SW480 (cell line): ENCODE results near the gene ARHGAP15.

Source experiments
- DNase-seq: peaks from one replicate; pipeline ENCODE4 v3.0.0-alpha.2; 2016; ENCODE audit warnings: low spot score

The ARHGAP15 gene

DNA sequence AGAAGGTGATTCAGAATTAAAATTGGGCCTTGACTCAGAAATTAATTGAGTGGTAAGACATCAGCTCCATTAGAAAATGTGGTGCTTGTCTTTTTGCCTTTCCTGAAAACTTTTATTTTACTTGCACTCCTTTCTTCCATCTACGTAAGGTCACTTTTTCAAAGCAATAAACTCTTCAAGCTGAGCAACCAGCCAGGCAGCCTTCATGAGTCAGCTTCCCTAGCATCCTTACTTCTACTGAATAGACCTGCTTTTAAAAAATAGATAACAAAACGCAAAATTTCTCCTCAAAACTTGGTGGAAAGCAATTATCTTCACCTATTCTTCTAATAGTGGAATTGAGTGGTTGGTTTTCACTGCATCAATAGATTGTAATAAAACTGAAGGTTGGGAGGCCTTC lies 504.2 kb downstream of the ARHGAP15 start:
- DNase-seq = no peak

GRCh38 chr2:143635302-143635701 lies 506.1 kb downstream of the ARHGAP15 start:
- no peak for DNase-seq

GRCh38 chr2:143635936-143636335 lies 506.7 kb downstream of the ARHGAP15 start:
- DNase-seq = no peak

GRCh38 chr2:143640826-143641225 lies 511.6 kb downstream of the ARHGAP15 start:
- DNase-seq = no peak

DNA sequence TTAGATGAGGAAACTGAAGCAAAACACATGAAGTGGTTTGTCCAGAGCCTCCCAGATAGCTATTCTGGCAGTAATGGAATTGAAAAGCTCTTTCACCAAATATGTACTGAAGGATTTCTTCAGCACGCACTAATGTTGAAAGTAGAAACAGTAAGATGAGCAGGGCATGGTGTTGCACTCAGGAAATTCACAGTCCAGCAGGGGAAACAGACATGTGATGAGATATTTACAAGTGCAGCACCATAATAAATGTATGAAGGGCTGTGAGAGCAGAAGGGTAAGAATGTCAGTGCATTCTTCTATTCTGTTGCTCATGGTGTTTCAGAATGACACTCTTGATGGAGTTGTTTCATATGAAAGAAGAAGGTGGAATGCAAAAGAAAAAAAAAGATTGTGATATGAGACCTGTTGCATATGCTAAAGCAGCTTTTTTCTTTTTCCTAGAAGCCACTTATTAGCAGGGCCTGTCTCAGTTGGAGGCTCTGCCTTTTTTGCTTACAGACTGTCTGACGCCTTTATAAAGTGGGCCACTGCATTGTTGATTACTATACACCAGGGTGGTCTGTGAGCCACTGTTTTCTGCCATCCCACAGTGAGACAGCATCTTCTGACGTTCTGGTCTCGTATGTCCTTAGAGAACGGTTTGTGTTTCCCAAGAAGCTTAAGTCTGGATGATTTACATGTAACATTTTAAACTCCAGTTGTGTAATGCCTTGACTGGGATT lies 516.9 kb downstream of the ARHGAP15 start:
- no peak for DNase-seq

DNA sequence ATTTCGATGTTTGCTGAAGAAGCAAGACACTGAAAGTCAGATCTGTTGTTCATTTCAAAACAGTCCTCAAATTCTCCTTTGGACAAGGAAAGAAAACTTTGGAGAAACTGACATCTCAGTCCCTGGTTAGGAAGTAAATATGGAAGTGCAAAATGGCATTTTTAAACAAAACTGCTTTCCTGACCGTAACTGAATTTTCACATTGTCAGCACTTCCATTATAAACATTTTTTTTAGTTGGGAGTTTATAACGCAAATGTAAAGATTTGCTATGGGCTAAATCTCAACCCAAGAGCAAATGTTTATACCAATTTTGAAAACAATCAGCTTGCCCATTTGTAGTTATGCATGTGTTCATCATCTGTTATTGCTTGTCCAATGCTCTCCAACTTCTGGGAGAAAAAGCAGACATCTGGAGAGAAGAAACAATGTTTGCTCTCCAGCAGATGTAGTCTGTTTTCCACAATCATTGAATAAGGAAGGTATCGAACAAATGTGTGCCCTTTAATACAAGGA lies 520.1 kb downstream of the ARHGAP15 start:
- no peak for DNase-seq

DNA sequence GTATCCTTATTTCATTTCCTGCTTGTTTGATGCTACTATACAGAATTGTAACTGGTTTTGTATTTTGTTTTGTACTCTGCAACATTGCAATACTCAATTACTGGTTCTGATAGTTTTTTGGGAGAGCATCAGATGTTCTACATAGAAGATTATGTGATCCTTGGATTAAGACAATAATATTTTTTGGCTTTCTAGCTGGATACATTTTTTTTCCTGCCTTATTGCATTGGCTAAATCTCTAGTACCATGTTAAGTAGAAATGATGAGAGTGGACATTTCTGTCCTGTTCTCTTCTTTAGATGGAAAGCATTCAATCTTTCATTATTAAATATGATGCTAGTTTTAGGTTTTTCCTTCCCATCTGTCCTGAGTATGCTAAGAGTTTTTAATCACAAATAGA lies 523.5 kb downstream of the ARHGAP15 start:
- DNase-seq = no peak

DNA sequence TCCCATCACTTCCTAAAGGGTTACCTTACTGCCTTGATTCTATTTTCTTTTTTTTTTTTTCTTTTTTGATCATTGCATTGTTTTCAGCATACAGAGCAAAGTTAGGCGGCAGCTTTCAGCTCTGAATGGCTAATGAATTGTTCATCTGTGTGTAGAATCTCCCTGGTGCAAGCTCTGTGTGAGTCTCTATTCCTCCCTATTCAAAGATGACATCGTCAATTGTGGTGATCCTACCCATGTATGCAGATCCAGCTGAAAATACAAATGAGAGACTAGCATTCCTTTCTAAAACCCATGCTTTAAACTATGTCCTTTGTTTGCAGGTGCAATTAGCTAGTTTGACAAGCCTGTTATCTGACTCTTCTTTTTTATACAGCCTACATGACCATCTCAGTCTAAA lies 539.0 kb downstream of the ARHGAP15 start:
- DNase-seq = no peak

GRCh38 chr2:143674051-143674450 lies 544.8 kb downstream of the ARHGAP15 start:
- no peak for DNase-seq

- DNase-seq = no peak
Observed at GRCh38 chr2:143675021-143675420, 545.8 kb downstream of the ARHGAP15 start.

DNA sequence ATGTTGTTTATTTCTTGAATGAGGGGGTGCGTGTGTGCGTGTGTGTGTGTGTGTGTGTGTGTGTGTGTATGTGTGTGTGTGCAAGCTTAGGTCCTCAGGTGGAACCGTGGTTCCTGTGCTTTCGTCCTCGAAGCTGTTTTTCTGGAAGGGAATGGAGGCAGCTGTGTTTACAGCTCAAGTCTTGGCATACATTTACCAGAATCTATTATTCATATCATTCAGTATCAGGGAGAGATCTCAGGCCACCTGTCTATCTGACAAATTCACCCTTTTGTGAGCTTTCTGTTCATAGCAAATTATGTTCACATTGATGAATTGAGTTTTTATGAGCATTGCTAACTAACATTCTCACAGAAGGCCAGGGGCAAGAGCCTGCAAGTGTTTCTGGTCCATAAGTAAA lies 550.4 kb downstream of the ARHGAP15 start:
- no peak for DNase-seq

GRCh38 chr2:143680885-143681405 lies 551.7 kb downstream of the ARHGAP15 start:
- no peak for DNase-seq

- DNase-seq = no peak
Observed at GRCh38 chr2:143682436-143683055, 553.3 kb downstream of the ARHGAP15 start.

DNA sequence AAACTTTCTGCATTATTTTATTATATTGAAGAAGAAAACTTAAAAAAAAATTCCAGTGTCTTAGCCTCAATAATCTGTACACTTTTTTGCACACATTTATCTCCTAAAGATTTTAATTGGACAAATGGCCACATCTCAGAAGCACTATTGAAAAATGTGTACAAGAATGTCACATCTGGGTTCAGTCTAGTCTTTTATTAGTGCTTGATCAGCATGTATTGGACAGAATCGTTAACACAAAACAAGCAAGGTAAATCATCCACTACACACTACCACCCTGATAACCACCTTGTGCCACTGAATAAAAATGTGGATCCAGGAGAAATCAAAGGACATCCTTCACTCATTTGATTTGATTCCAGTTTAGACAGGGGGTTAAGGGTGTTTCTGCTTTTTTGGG lies 554.8 kb downstream of the ARHGAP15 start:
- DNase-seq = no peak

DNA sequence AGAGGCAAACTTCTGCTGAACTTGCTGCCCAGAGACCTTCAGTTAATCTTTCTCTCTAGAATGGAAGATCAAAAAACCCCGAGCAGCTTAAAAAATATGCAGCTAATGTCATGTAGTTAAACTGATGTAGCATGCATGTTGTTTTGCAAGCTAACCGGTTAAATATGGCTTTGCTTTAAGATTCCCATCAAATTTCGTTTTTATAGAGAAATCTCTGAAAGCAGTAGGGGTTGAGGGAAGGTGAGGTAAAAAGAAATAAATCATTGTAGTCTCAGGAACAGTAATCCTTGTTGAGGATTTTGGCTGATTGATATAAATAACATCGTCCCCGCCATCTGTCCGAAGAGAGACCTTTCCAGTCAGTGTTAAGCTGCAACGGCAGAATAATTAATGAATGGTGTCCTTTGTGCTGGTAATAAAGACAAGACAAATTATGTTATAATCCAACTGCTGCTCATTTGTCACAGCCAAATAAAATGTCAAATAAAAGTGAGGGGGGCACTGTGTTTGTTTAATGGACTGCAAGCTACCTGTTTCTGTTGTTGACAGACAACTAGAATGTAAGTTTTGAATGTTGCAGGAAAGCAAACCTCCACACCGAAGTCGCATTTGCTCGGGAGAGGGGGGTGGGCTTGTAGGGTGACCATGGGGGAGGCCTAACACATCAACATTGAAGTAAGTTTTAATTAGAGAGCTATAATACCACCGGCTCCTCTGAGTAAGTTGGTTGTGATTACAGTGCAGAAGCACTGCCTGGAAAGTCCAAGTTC lies 555.5 kb downstream of the ARHGAP15 start:
- DNase-seq = no peak

DNA sequence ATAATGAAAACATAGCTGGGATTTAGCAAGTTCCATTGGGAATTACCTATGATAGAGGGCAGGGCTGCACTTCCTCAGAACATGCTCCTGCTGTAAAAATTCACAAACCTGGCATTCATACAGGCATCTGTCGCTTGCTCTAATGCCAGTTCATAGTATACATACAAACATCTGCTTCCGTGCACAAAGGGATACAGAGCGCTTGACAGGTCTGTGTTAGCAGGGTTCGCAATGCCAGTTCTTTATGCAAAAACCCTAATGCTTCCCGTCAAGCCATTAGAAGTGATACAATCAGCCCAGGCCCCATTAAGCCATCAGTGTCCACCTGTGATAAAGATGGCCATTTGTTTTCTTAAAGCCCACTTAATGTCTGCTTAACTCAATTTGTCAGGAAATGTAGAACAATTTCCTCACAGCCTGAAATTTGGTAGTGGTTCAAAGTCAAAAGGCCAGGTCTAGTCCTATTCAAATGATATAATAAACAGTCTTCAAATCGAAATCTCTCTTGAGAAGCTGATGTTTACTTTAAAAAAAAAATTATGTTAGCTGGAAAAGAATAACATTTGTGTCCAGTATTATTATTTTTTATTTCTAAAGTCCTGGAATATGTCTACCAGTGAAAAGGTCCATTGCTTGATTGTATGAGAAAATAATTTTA lies 556.3 kb downstream of the ARHGAP15 start:
- DNase-seq = no peak

GRCh38 chr2:143686585-143687164 lies 557.5 kb downstream of the ARHGAP15 start:
- DNase-seq = peak; percentile 7

DNA sequence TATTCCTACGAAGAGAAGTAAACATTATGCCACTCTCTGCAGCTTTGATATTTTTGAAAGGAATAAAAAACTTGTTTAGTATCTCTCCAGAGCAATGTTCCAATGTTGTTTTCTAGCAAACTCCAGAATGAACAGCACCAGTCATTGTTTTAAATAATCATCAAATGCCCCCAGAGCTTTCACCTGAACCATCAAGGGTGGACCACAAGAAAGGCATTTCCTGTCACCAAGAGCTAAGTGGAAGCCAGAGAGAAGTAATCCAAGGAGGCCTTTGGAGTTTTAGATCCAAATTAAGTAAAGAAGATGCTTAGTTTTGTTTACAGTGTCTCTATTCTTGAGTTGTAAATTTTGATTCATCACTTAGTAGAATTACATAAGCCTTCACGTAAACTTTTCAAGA lies 559.0 kb downstream of the ARHGAP15 start:
- DNase-seq = no peak

DNA sequence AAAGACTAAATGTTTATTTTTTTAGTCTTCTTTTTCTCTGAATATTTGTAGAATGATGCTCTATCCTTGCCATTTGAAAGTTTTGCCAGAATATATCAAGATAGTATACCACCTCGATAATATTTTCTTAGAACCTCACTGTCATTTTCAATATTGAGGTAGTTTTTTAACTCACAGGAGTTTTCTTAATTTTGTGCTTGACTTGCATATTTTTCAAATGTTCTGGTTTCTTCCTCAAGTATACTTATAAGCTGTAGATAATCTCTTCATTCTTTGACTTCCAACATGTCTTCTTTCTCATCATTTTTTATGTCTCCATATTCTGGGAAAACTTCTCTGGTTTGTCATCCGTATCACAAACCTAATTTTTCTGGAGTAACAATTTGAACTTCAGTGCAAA lies 559.6 kb downstream of the ARHGAP15 start:
- DNase-seq = no peak

GRCh38 chr2:143689541-143689940 lies 560.3 kb downstream of the ARHGAP15 start:
- no peak for DNase-seq

GRCh38 chr2:143690235-143690634 lies 561.0 kb downstream of the ARHGAP15 start:
- no peak for DNase-seq

DNA sequence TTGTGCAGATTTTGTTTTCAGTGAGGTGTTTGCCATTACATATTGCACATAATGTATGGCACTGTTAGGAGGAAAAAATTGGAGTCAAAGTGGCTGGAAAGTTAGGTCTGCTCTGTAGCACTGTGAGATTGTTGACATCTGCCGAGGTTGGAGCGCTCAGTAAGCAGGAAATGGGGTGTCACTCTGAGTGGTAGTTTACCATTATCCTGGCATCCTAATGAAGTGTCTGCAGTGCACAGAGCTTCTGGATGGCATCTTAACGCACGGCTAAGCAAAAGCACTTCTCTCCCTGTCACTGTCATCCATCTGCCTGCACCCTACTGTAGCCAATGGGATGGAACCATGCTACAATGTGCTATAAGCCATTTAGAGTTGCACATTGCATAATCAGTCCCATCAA lies 561.9 kb downstream of the ARHGAP15 start:
- DNase-seq = no peak
